Endometrial microvascular endothelial cells (primary cell): ENCODE results near the gene MIB2. TPM values are rescaled to one million over a fixed set of nuclear protein-coding genes. Genes with fewer than 3 reads are reported as not detected.
"Not testable (repeated sequence)": the region's sequence is repeated elsewhere in the genome, so short reads cannot be mapped to it uniquely, and the experiment has no call there.

Source experiments
- in situ Hi-C: cut with HindIII; loops from 2 replicates; pipeline ENCODE4 v1.10.0; 2017; ENCODE audit warnings: low sequenced_read_pairs, low pct_unique_long_range_greater_than_20kb; ENCODE audit errors: inconsistent ontology term
- total RNA-seq: library from RNA; depleted of rRNA; stranded (reverse); fragments of >200 nt; gene quantifications from one replicate; pipeline ENCODE4 v1.2.3, GENCODE V29; 2015; ENCODE audit errors: inconsistent ontology term

Gene MIB2
- total RNA-seq, 1 donor from 2014 or later: 7.4 TPM

- in situ Hi-C loops: no loop called here
Observed at GRCh38 chr1:1624443-1625403, 9.4 kb downstream of the MIB2 start.

GRCh38 chr1:1625404-1625775, 10.1 kb downstream of the MIB2 start:
- in situ Hi-C loops: no loop called here

- in situ Hi-C loops: no loop called here
Observed at GRCh38 chr1:1625824-1626206, 10.5 kb downstream of the MIB2 start.

- in situ Hi-C loops: no loop called here
Observed at GRCh38 chr1:1626207-1627141, 11.2 kb downstream of the MIB2 start.

GRCh38 chr1:1627261-1627828, 12.0 kb downstream of the MIB2 start:
- in situ Hi-C loops: no loop called here

- in situ Hi-C loops: no loop called here
Observed at GRCh38 chr1:1627829-1628753, 12.8 kb downstream of the MIB2 start.

GRCh38 chr1:1628754-1629429, 13.6 kb downstream of the MIB2 start:
- in situ Hi-C loops: no loop called here

GRCh38 chr1:1629430-1630190, 14.3 kb downstream of the MIB2 start:
- in situ Hi-C loops: no loop called here

- in situ Hi-C loops: no loop called here
Observed at GRCh38 chr1:1630191-1630964, 15.1 kb downstream of the MIB2 start.

- in situ Hi-C loops: no loop called here
Observed at GRCh38 chr1:1630965-1631781, 15.9 kb downstream of the MIB2 start.

- in situ Hi-C loops: no loop called here
Observed at GRCh38 chr1:1631782-1632420, 16.6 kb downstream of the MIB2 start, which contains the start of gene MMP23B. Gene MMP23B (plus strand): TSS chr1:1632173. CDS start chr1:1632219, 46 bp downstream.

GRCh38 chr1:1633409-1633808, 18.1 kb downstream of the MIB2 start:
- in situ Hi-C loops: not testable (repeated sequence)

- in situ Hi-C loops: not testable (repeated sequence)
Observed at GRCh38 chr1:1634613-1635012, 19.3 kb downstream of the MIB2 start.

GRCh38 chr1:1636621-1637478, 21.6 kb downstream of the MIB2 start:
- in situ Hi-C loops: not testable (repeated sequence)
